RWPE2 (cell line): ENCODE data around the gene ACP6.

Source experiments
- ATAC-seq: fragments of 200-7000 bp; cut with Tn5 transposase; 3 replicates; pipeline ENCODE4 v1.9.1; 2021; ENCODE audit warnings: low read depth
- DNase-seq: peaks from one replicate; pipeline ENCODE4 v3.0.0-alpha.2; 2020; ENCODE audit warnings: low spot score
- H3K27ac ChIP-seq: fragments of 450-650 bp; 2 replicates; pipeline ENCODE4 v1.5.1; 2017; ENCODE audit warnings: mild to moderate bottlenecking; ENCODE audit not compliant: poor library complexity, severe bottlenecking
- H3K27me3 ChIP-seq: fragments of 250-450 bp; sonication (Bioruptor Pico); 2 replicates; pipeline ENCODE4 v1.5.1; 2021; ENCODE audit warnings: mild to moderate bottlenecking, moderate library complexity; ENCODE audit not compliant: insufficient read depth, poor library complexity, severe bottlenecking
- H3K36me3 ChIP-seq: fragments of 250-450 bp; sonication (Bioruptor Pico); 2 replicates; pipeline ENCODE4 v1.5.1; 2020; ENCODE audit warnings: low read depth, mild to moderate bottlenecking, moderate library complexity
- H3K4me1 ChIP-seq: fragments of 250-450 bp; sonication (Bioruptor Pico); 2 replicates; pipeline ENCODE4 v1.5.1; 2021; ENCODE audit warnings: mild to moderate bottlenecking, moderate library complexity; ENCODE audit not compliant: insufficient read depth, poor library complexity, severe bottlenecking
- H3K4me3 ChIP-seq: fragments of 250-450 bp; sonication (Bioruptor Pico); 2 replicates; pipeline ENCODE4 v1.5.1; 2021; ENCODE audit warnings: mild to moderate bottlenecking, moderate library complexity; ENCODE audit not compliant: severe bottlenecking
- H3K9me3 ChIP-seq: fragments of 250-450 bp; sonication (Bioruptor Pico); 2 replicates; pipeline ENCODE4 v1.5.1; 2021; ENCODE audit warnings: mild to moderate bottlenecking, moderate library complexity; ENCODE audit not compliant: severe bottlenecking
- CTCF ChIP-seq: fragments of 450-650 bp; IDR thresholded peaks from one replicate; pipeline ENCODE4 v1.5.1; 2017; ENCODE audit warnings: mild to moderate bottlenecking, moderate library complexity; ENCODE audit not compliant: poor library complexity, severe bottlenecking

The ACP6 gene

GRCh38 chr1:147636314-147636713 lies 34.0 kb downstream of the ACP6 start:
- ATAC-seq, result no peak

DNA sequence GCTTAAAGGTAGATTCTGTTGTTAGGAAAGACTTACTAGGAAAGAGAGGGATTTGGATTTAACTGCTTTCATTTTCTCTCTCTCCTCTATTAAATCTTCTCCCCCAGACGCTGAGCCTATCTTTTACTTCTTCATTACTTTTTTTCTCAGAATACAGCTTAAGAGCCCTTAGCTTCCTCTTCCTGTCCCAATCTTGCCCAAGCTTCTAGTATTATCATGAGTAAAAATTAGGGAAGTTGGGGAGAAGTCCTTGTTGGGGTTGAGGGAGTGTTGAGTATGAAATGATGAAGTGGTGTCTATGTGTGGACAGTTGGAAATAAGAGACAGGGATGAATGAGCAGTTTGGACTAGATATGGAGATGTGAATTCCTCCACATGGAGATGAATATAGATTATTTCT lies 35.0 kb downstream of the ACP6 start:
- Histone ChIP-seq H3K4me1 (no peaks in the 10 kb centered on the region), H3K27me3 (no peaks in the 10 kb centered on the region), H3K9me3 (no peaks in the 10 kb centered on the region), H3K4me3 (no peak overlapping the region), H3K36me3 (peaks cover 5% of the 10 kb centered on the region; the same call in 1 of the 2 replicates), H3K27ac (no peak overlapping the region)
- no peak for TF ChIP-seq CTCF
- no peak for ATAC-seq
- DNase-seq, result no peak

More at GRCh38 chr1:147636314-147636713, 34.0 kb downstream of the ACP6 start:
- Histone ChIP-seq H3K4me3 (no peak overlapping the region), H3K27me3 (no peaks in the 10 kb centered on the region), H3K4me1 (no peaks in the 10 kb centered on the region), H3K9me3 (no peaks in the 10 kb centered on the region), H3K36me3 (peaks cover 5% of the 10 kb centered on the region; the same call in 1 of the 2 replicates), H3K27ac (no peak overlapping the region)
- TF ChIP-seq CTCF, result no peak
- no peak for DNase-seq

GRCh38 chr1:147634645-147635044 lies 35.7 kb downstream of the ACP6 start:
- Histone ChIP-seq H3K4me1 (no peaks in the 10 kb centered on the region), H3K27me3 (no peaks in the 10 kb centered on the region), H3K36me3 (peaks cover 5% of the 10 kb centered on the region; the same call in 1 of the 2 replicates), H3K4me3 (no peak overlapping the region), H3K27ac (no peak overlapping the region), H3K9me3 (no peaks in the 10 kb centered on the region)
- ATAC-seq, result no peak
- DNase-seq, result no peak
- TF ChIP-seq CTCF, result no peak

- Histone ChIP-seq H3K4me1 (no peaks in the 10 kb centered on the region), H3K27ac (no peak overlapping the region), H3K9me3 (no peaks in the 10 kb centered on the region), H3K36me3 (peaks cover 5% of the 10 kb centered on the region; the same call in 1 of the 2 replicates), H3K27me3 (no peaks in the 10 kb centered on the region), H3K4me3 (no peak overlapping the region)
- DNase-seq (no peak), ATAC-seq (no peak)
- no peak for TF ChIP-seq CTCF
Observed at GRCh38 chr1:147633759-147634158, 36.6 kb downstream of the ACP6 start.

DNA sequence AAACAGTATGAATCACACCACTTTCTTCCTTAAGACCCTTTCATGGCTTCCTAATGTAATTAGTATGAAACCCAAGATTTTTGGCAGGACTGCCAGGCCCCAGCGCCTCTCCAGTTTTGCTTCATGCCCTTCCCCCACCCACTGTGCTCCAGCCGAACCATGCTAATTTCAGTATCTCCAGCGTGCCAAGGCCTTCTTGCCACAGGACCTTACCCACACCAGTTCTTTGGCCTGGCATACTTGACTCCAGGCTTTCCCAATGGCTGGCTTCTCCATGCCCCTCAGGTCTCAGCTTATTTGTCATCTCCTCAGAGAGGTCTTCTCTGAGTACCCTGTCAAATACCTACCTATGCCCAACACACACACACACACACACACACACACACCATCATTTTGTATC lies 38.5 kb downstream of the ACP6 start:
- H3K9me3 ChIP-seq, result no peaks in the 10 kb centered on the region
- no peak for ATAC-seq
- H3K4me1 ChIP-seq, result no peaks in the 10 kb centered on the region
- TF ChIP-seq CTCF, result no peak
- no peak overlapping the region for H3K4me3 ChIP-seq
- no peaks in the 10 kb centered on the region for H3K27me3 ChIP-seq
- peaks cover 11% of the 10 kb centered on the region; the same call in 1 of the 2 replicates for H3K36me3 ChIP-seq
- H3K27ac ChIP-seq, result no peak overlapping the region
- DNase-seq, result no peak
